Measurements from ENCODE around the gene RAI14.
"Not testable (repeated sequence)": the region's sequence is repeated elsewhere in the genome, so short reads cannot be mapped to it uniquely, and the experiment has no call there.

RAI14 gene

DNA sequence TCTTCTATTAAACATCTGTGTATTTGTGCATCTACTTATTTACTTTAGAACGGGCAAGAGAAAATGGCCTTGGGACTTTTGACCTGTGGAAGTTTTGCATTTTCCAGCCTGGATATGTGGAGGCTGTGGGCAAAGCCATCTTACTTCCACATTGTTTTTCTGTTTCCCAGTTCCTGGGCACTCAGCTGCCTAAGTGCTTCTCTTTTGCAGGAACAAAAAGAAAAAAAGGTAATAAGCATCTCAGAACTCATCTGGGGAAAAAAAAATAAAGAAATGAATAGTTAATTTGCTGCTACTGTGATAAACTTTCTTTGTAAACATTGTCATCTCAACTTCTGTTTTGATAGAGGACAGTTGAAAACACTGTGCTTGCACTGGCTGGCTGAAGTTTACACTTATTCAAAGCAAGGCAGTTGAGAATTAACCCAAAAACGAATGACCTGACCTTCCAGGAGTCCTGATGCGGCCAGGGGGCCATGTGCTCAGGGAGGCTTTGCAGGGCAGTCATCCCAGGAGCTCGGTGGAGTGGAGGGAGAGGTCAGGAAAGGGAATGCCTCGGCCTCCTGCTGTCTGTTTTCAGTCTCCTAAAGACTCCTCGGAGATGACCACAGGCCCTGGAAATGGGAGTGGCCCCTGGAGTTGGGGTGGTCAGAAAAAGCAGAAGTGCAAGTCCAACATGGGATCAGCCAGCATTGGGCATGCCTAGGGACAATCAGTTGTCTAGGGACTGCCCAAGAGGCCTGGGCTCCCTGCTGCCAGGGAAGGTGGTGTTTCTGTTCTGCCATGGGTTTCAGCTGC lies 75.5 kb downstream of the RAI14 start:
- no peak for DNase-seq (ENCODE audit: low spot score)

DNA sequence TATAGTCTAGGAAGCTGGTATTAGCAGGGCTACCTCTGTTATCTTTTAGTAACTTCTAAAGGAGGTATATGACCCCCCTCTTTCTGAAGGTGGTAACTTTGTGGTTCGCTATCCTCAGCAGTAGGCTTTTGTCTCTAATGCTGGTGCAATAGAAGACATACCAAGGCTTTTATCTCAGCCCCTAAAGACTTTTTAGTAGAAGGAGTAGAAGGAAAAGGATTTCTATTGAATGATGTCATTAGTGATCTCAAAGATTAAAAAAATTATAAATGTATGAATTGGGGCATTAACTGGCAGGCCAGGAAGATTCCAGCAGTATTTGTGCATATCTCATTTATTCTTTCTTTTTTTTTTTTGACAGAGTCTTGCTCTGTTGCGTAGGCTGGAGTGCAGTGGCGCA lies 78.2 kb downstream of the RAI14 start:
- DNase-seq (ENCODE audit: low spot score), result no peak

DNA sequence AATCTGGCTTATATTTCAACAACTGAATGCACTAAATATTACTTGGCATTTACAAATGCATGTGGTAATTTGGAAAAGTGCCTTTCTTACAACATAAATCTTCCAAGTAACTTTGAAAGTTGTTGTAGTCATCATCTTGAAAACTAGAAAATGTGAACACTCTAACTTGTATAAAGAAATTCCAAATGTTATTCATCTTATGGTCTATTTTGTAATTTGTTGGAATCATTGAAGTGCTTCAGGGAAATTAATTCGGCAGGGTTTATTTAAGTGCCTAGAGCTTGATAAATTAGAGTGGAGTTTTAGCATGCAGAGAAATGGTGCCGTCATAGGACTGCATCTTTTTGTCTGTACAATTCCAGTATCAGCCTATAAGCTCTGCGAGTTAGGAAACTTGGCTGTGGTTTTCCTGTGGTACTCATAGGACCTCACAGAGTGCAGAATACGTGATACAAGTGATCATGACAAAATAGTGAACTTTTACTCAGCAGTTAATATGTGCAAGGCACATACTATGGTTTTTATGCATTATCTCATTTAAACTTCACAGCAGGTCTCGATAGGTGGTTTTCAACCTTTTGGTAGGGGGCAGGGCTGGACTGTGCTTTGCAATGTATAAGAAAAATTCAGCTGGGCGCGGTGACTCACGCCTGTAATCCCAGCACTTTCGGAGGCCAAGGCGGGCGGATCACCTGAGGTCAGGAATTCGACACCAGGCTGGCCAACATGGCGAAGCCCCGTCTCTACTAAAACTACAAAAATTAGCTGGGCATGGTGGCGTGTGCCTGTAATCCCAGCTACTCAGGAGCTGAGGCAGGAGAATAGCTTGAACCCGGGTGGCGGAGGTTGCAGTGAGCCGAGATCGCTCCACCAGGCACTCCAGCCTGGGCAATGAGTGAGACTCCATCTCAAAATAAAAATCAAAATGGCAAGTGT lies 79.6 kb downstream of the RAI14 start:
- DNase-seq (ENCODE audit: low spot score), result no peak

DNA sequence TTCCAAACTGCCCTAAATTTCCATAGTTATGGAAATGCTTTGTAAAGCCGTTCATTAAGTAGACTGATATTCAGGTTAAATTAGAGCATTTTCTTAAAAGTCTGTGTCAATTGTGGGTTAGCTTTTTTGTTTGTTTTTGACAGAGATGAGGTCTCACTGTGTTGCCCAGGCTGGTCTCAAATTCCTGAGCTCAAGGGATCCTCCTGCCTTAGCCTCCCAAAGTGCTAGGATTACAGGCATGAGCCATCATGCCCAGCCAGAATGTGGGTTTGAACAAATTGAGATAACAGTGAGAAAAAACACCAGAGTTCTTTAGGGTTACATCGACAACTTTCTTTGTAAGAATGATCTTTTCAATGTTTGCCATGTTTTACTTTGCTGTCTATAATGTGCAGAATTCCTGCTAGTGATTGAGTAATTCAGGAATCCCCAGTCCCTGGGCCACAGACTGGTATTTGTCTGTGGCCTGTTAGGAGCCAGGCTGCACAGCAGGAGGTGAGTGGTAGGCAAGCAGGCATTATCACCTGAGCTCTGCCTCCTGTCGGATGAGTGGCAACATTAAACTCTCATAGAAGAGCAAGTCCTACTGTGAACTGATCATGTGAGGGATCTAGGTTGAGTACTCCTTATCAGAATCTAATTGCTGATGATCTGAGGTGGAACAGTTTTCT lies 80.5 kb downstream of the RAI14 start:
- DNase-seq (ENCODE audit: low spot score), result no peak

DNA sequence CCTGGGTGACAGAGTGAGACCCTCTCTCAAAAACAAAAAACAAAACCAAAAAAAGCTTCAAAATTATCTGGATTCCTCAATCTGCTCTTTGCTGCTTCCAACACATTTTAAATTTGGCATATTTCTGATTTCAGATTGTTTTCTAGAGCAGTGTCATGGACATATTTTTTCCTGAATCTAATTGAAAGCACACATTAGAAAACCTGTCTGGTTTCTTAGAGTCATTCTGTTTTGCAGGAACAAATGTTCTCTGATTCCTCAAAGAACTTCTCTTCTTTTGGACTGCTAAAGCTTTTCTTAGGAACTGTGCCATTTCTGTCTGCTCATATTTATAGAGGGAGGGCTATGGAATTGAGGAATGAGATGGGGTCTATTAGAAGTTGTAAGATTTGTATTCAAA lies 81.6 kb downstream of the RAI14 start:
- no peak for DNase-seq (ENCODE audit: low spot score)

DNA sequence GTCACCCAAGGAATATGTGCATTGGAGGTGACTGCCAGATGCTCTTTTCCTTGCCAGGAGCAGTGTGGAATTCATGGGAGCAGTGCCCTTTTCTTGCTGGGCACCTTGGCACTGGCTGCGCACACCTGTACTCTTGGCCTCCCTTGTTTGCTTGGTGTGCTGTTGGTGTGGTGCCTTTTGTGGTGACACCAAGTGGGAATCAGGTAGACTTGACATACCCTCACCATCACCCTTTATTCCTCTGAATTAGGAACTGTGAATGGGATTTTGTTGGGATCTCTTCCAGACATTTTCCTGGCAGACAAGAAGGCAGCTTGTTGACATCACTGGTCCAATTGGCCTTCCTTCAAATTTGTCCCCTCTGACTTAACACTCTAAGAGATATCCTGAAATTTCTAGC lies 82.3 kb downstream of the RAI14 start:
- DNase-seq (ENCODE audit: low spot score), result no peak

DNA sequence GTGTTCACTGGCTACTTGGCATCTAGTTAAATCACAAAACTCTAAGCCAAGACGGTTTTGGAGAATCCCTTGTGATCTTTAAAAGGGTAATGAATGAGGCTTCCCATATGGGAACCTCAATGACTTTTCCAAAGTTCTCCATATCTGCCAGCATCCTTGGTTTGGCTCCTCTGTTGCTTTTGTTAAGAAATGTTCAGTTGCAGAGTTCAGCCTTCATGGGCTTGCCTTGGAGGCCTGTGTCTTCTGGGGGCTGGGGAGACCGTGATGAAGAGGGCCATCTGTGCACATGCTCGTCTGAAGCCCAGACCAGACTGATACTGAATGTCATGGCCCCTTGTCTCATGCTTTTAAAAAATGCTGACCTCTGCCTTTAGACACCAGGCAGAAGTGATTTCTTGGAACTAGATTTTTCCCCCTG lies 84.3 kb downstream of the RAI14 start:
- no peak for DNase-seq (ENCODE audit: low spot score)

DNA sequence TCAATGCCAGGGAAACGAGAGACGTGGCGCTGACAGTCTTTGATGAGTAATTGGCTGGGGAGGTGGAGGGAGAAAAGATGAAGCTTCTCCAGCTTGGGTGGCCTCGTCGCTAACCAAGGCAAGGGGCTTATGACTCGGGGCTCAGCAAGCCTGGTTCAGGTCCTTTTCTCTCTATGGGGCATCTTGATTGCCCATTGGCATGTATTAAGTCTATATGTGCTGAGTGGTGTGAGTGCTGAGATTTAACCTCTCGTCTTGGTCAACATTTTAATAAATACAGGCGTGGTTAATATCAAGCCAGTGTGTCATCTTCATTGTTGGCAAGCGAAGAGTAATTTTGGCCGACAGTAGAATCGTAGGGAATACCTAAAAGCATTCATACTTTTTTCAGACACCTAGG lies 85.9 kb downstream of the RAI14 start:
- no peak for DNase-seq (ENCODE audit: low spot score)

DNA sequence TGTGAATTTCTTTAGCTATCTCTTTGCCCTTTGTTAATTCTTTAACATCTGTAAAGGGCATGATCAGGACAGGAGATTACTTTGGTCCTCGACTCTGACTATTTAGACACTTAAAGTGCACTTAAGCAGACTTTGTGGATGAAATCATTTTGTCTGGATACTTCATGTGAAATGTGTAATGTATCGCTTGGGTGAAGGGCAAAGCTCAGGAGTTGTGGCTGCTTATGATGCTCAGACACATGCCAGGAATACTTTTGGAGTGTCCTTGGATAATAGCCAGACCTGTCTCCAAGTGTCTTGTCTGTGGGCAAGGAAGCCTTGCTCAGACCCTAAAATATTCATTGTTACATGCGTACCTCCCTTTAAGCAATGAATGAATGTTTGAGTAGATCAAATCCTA lies 87.8 kb downstream of the RAI14 start:
- no peak for DNase-seq (ENCODE audit: low spot score)

DNA sequence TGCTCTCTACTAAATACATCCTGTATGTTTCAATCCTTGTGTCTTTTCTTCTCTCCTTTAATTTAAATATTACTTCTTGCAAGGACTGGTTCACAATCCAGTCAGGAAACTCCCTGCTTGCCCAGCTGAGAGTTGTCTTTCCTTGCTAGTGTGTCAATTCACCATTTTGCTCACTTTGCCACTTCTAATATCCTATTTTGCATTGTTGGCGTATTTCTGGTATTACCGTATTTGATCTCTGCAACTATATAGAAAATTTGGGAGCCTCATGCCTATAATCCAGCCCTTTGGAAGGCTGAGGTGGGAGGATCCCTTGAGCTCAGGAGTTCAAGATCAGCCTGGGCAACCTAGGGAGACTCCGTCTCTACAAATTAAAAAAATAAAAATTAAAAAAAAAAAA lies 92.3 kb downstream of the RAI14 start:
- no peak for DNase-seq (ENCODE audit: low spot score)

DNA sequence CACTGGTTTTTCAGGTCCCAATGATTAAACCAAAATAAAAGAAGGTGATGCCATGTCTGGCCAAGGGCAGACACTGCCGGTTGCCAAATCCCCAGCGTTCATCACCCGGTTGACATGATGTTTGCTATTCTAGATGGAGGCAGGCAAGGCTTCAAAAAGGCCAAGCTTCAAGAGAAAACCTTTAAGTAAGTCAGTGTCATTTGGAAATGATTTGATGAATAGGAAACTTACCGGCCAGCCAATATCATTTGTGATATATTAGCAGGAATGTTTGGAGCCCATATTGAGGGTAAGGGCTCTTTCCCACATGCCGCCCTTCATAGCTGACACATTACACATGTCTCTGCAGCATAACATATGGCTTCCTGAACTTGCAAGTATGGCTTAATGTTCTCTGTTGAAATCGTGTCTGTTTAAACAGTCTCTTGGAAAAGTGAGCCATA lies 93.3 kb downstream of the RAI14 start:
- no peak for DNase-seq (ENCODE audit: low spot score)

DNA sequence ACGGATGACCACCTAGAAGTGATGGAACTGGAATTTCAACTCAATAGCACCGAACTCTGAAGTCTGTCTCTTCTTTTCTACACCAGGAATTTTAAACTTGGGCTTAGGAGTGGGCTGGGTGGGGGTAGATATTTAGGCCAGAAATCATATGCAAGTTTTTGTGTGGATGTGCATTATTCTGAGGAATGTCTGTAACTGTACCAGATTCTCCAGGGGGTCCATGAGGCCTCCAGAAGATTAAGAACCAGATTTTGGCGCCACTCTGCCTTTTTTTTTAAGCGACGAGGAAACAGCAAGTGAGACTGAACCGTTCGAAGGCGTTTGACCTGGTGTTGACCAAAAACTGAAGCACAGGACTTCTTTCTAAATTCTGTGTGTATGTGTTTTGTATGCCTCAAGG lies 94.1 kb downstream of the RAI14 start:
- no peak for DNase-seq (ENCODE audit: low spot score)

DNA sequence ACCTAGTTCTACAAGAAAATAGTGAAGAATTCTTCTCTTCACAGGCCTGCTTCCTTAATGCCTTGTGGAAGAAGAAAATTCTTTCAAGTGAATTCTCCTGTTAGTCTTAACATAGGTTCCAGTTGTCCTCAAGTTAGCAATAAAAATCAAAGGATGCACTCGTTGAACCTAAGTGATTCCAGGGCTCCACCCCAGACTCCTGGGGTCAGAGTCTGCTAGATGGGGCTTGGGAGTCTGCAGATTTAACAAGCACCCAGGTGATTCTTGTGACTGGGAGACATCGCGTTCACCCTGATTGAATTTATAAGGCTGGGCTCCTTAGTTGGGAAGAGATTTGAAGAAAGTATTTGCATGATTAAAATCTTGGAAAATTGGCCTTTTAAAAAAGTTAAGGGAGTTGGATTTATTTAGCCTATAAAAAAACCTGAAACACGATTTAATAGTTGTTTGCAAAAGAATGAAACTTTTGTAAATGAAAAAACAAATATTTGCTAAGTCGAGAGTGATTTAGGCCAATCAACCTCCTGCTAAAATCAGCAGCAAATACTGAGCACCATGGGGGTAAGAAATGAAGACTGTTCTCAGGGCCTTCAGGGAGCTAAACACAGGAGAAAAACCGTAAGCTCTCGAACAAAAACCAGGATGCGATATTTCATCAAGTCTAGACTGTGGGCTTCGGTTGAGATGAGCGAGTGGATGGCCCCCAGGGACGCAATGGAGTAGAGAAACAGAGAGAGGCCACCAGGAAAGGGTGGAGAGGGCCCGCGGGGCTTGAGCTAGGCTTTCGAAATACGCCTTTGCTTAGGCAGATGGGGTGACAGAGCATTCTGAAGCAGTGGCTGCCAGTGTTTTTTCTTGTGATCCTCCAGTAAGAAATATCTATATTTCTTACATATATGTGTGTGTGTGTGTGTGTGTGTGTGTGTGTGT lies 95.9 kb downstream of the RAI14 start:
- DNase-seq (ENCODE audit: low spot score), result no peak

DNA sequence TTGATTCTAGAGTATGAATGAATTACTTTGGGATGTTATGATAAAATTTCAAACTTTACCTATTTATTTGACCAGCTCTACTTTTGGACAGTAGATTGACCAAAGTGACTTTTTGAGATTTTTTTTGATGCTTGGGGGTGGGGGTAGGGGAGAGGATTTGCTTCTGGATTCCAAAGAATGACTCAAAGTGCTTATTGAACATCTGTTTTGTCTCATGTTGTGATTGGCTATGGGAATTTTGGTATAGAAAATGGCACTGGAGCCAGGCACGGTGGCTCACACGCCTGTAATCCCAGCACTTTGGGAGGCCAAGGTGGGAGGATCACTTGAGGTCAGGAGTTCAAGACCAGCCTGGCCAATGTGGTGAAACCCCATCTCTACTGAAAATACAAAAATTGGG lies 97.1 kb downstream of the RAI14 start:
- DNase-seq (ENCODE audit: low spot score), result not testable (repeated sequence)

DNA sequence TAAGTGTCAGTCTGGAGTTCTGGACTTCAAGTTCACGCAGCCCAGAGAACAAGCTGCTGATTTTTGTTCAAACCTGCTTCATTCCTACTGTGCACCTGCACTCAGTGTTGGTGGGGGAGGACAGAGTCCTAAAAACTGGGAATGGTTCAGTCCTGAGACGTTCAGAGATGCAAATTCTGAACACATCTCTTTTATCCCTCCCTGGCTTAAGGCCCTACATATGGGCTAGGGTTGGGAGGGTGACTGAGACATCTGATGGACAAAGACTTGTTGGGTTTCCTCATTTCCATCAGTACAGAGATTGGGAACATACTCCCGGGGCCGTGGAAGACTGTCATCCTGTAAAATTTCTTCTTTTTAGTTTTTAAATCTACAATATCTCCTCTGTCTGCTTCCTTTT lies 99.8 kb downstream of the RAI14 start:
- DNase-seq (ENCODE audit: low spot score), result no peak

DNA sequence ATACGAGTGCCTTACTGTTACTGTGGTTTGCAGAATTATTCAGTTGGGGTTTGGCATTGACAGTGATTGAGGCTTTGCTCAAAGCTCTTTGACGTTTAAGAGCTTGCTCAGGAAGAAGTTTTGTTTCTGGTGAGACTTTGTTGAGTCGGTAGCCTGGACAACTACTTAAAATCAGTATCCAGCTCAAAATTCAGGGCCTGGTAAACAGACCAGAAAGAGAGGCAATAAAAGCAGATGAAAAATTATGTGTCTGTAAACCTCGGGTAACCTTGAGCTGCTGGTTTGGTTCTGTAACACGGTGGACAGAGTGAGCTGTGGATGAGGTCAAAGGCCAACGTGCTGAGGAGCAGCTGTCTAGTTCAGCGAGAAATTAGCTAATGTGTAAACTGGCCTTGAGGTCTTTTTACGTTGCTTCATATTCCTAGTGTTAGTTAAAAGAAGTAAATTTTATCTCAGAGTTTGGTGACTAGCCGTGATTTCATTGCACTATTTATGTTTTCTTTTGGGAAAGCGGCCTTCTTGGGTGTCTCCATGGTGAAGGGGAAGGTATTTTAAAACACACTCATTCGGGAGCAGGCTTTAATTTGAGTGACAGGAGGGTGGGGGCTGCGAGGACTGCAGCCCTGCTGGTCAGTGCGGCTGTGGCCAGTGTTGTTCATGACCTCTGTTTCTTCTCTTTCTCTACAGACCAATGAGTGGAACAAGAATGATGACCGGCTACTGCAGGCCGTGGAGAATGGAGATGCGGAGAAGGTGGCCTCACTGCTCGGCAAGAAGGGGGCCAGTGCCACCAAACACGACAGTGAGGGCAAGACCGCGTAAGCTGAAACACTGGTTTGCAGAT lies 100.9 kb downstream of the RAI14 start:
- DNase-seq (ENCODE audit: low spot score), result no peak

DNA sequence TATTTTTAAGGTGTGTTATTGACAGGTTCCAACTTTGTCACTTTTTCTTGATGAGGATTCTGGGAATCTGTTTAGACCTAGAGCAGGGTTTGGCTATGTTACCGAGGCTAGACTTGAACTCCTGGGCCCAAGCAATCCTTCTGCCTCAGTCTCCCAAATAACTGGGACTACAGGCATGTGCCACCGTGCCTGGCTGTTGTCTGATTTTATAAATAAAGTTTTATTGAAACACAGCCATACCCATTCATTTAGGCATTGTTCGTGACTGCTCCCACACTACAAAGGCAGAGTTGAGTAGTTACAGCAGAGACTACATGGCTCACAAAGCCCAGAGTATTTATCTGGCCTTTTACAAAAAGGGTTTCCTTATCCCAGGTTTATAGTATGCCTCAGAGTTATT lies 102.4 kb downstream of the RAI14 start:
- no peak for DNase-seq (ENCODE audit: low spot score)

DNA sequence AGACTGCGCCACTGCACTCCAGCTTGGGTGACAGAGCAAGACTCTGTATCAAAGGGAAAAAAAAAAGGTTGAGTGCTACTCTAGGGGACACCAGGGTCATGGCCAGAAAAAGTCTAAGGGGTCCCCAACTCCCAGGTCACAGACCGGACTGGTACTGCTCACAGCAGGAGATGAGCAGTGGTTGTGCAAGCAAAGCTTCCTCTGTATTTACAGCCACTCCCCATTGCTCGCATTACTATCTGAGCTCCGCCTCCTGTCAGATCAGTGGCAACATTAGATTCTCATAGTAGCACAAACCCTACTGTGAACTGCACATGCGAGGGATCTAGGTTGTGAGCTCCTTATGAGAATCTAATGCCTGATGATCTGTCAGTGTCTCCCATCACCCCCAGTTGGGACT lies 103.1 kb downstream of the RAI14 start:
- DNase-seq (ENCODE audit: low spot score), result not testable (repeated sequence)

DNA sequence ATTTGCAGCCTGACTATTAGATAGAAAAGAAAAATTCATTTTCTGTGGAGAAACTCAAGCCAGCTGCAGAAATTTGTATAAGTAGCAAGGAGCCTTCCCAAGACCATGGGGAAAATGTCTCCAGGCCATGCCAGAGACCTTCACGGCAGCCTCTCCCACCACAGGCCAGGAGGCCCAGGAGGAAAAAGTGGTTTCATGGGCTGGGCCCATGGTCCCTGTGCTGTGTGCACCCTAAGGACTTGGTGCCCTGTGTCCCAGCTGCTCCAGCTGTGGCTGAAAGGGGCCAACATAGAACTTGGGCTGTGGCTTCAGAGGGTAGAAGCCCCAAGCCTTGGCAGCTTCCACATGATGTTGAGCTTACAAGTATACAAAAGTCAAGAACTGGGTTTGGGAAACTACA lies 109.5 kb downstream of the RAI14 start:
- no peak for DNase-seq (ENCODE audit: low spot score)

DNA sequence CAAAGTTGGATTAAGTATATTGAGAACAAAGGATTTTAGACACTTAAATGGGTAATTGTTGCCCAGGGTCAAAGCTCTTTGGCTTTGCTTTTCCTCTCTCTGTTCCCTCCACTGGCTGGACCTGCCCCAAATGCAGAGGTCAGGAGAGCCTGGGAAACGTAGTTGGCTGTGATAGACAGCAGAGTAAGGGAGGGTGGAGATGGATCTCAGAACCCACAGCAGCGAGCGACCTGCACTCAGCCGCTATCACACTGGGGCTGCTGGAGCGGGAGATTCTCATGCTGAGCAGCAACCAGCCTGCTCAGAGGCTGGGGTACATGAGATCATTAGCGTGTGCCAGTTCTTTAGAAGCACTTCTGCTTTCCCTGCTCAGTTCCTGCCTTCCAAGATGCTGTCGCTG lies 111.1 kb downstream of the RAI14 start:
- no peak for DNase-seq (ENCODE audit: low spot score)

DNA sequence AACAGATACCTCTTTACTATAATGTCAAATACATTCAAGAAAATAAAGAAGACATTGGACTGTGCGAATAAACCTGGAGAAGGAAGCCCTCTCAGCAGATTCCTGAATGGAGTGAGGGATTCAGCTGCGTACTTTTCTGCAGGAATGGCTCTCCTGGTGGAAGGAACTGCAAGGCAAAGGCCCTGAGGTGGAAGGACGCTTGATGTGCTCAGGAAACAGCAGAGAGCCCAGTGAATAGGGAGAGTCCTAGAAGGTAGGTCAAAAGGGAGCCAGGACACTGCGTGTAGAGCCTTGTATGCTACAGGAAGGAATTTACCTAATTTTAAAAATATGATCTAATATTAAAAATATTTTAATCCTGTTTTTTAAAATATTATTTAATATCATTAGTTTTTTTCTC lies 114.4 kb downstream of the RAI14 start:
- no peak for DNase-seq (ENCODE audit: low spot score)

Measured in hematopoietic multipotent progenitor cell treated with erythropoietin and hydrocortisone succinate and interleukin-3 and kit ligand, for 15 days (in vitro differentiated cells).